Esophagus squamous epithelium (tissue), 4 donors: ENCODE results near the gene SERPINA6.

Experiments used
- CTCF ChIP-seq, 6 experiments: fragments of 450-650 bp in 4 of 6; fragments of 200-600 bp in 2 of 6; sonication (generic) in 2 of 6; IDR thresholded peaks; one replicate each; pipeline ENCODE4 v1.5.1; 2016 to 2019; ENCODE audit warnings: antibody characterized with exemption in 6 of 6, mild to moderate bottlenecking in 4 of 6, moderate library complexity in 4 of 6
- POLR2A ChIP-seq, 4 donors: fragments of 450-650 bp; IDR thresholded peaks; one replicate each; pipeline ENCODE4 v1.6.1; 2017; ENCODE audit warnings: antibody characterized with exemption in 4 of 4, mild to moderate bottlenecking in 4 of 4, moderate library complexity in 3 of 4

GRCh38 chr14:94330857-94331256 lies 7.7 kb upstream of the SERPINA6 start:
- no peak for TF ChIP-seq POLR2A (IDR thresholded peaks at IDR 0.05)
- no peak for TF ChIP-seq CTCF (IDR thresholded peaks at IDR 0.05)
